ENCODE data around the gene TAAR1.

DNA sequence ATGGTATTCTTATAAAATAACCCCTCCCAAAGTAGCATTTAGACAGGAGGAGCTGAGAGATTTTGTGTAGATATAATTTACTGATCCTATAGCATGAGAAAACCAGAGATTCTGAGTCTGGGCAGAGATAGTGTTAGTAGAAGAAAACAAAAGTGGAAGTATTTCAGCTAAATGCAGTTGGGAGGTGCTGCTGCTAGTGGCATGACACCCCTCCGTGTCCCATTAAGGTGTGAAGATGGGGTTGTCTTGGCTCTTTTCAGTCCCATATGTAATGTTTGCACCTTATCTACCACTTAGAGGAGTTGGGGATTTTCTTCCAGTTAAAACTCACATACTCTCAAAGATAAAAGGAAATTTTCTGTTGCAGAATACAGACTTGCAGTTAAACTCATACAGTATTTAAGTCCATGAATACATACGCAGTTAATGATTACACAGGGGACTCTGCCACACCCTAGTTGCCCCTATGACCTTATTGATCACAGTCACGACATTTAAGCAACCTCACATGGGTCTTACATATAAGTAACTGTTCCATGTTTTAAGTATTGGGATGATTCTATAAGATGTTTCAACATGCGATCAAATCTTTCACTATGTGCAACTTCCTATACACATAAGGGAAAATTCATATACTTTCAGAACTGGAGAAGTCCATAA is 46.4 kb downstream of the TAAR1 start:
- no peak for TF ChIP-seq CTCF (IDR thresholded peaks at IDR 0.05; ENCODE audit: insufficient read depth, low read length, poor library complexity, severe bottlenecking)
- TF ChIP-seq EZH2phosphoT487 (conservative IDR thresholded peaks at IDR 0.05; ENCODE audit: low read length): no peak

All from SU-DHL-6 (cell line).